Inflammatory macrophage (primary cell): ENCODE measurements around the gene SLC5A3.
A peak's percentile ranks its signal among the peaks of the same experiment; 100 is the strongest.

ENCODE experiments used
- DNase-seq, 2 donors: peaks; one replicate each; pipeline ENCODE4 v3.0.0-alpha.2; 2020 to 2022

The SLC5A3 gene

DNA sequence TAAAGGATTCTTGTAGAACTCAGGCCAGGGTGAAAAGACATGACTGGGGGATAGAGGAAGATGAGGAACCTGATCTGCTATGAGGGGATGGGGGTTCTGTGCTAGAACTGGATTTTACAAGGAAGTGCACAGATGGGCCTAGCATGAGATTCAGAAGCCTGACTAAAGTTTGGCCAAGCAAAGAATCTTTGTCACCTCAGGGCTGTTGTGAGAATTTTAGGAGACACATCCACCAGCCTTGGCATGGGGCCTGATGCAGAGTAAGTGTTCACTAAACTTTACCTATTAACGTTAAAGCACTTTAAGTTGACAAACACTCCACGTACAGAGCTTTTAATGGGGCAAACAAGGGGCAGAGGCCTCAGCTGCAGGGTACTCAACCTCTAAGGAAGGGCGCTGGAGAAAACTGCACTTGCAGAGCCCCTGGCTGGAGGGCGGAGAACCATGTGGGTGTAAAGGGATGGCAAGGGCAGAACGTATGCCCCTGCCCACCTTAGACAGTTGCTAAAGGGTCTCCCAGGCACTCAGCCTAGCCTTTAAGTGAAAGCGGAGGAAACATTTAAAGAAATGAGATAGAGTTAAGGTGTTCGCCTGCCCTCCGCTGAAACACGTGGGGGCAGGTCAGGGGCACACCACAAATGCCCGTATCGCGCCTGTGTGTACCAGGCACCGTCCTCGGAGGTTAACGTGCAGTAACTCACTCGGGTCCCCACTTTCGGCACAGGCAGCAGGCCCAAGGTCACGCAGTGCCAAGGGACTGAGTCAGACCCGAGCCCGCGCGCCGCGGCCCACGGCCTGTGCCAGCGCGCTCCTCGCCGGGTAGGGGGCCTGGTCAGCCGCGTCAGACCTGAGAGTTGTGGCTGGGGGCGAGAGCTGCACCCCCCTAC lies 990 bp upstream of the SLC5A3 start:
- peak in 1 of 2 donors; percentile 13 for DNase-seq

GRCh38 chr21:34073749-34074282 lies 438 bp downstream of the SLC5A3 start:
- DNase-seq, result peak in 1 of 2 donors; percentile 39

- peak in 1 of 2 donors; percentile 18 for DNase-seq
These were observed 1.1 kb downstream of the SLC5A3 start for GRCh38 chr21:34074283-34075090.

DNA sequence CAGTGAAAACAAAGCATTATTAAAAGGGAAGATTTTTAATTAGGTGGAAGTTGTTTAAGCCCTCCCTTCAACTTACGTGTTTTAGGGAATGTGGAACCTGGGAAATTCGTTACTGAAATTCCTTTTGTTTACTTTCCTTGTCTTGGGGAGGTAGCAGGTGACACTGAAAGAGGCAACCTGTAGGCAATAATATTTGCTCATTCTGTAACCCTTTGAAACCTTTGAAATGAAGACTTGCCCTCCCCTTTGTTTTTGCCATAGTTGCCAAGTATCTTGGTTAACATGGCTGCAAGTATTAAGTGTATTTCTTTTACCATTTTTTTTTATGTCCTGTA lies 1.7 kb downstream of the SLC5A3 start:
- no peak for DNase-seq

- no peak for DNase-seq
These were observed 2.6 kb downstream of the SLC5A3 start for GRCh38 chr21:34075760-34076660.

DNA sequence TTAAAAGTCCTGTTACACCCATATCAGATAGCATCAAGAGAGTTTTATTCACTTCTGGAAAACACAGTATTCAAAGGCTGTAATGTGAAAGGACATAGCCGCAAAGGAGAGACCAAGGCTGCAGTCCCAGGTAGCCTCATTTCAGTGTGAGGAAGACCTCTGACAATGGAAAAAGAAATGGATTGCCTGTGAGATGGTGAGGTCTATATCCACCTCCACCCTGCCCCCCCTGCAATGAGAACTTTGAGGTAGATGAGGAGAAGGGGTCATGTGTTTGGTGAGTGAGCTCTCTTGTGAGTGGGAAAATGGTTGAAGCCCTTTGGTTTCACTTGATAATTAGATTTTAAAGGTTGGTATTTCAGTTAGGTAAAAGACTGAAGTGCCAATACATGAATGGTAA lies 3.5 kb downstream of the SLC5A3 start:
- DNase-seq, result no peak

- no peak for DNase-seq
These were observed 4.5 kb downstream of the SLC5A3 start for GRCh38 chr21:34077888-34078287.

DNA sequence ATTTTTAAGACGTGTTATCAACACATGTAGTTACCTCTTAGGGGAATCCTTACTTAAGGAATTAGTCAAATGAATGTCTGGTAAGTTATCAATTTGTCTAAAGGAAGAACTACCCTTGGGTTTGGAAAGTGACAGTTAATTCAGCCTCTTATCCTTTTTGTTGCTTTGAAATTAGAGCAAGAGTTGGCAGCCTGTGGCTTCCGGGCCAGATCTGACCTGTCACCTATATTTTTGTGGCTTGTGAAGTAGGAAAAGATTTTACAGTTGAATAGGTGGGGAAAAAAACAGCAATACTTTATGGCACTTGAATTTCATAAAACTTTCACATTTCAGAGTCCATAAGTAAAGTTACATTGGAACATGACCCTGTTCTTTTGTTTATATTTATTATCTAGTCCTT lies 5.5 kb downstream of the SLC5A3 start:
- no peak for DNase-seq

DNA sequence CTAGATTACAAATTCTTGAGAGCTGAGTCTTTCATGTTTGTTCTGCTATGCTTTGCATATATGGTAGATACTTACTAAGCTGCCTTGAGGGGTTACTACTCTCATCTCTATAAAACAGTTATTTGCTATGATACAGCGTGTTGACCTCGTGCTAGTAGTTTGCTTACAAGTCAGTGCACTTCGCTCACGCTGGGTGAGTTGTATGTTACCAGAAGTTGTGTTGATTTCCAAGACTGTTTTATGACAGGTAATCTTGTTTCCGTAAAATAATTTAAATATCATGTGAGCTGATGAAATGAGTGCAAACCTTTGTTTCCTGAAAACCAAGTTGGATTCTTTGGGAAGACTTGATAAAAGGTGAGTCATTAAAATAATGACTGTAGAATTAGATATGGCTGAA lies 7.3 kb downstream of the SLC5A3 start:
- no peak for DNase-seq

GRCh38 chr21:34082769-34083168 lies 9.4 kb downstream of the SLC5A3 start:
- DNase-seq, result no peak

GRCh38 chr21:34083357-34083756 lies 10.0 kb downstream of the SLC5A3 start:
- no peak for DNase-seq

- no peak for DNase-seq
These were observed 11.8 kb downstream of the SLC5A3 start for GRCh38 chr21:34085129-34085528.

- DNase-seq, result no peak
These were observed 13.5 kb downstream of the SLC5A3 start for GRCh38 chr21:34086887-34087306.

DNA sequence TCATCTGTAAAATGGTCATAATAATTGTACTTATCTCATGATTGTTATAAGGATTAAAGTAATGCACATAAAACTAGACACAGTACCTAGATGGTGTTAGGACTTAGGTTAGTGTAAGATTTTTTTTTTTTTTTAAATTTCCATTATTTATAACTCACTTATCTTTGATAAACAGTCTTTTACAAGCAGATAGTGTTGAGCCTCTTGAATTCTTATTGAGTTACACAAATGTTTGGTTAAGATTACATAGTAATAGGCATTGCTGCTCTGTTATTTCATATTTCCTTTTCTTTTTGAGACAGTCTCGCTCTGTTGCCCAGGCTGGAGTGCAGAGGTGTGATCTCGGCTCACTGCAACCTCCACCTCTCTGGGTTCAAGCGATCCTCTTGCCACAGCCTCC lies 15.4 kb downstream of the SLC5A3 start:
- DNase-seq, result no peak

DNA sequence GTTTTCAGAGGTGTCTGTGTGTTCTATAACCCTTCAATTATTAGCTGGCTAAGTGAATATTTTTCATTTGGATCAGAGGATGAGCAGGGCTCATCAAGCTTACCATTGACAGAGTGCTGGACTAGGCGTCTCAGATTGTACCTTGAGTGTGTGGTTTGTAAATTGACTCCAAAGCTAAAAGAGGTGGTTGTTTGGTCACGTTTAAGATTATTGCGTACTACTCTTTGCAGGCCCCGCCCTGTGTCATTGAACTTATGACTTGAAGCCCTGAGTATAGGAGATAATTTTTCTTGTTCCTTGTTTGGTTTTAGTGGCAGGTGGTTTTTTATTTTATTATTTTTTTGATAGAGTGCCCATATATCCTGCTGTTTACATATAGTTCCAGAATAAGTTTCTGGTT lies 17.7 kb downstream of the SLC5A3 start:
- DNase-seq, result no peak

- DNase-seq, result no peak
These were observed 18.2 kb downstream of the SLC5A3 start for GRCh38 chr21:34091607-34092006.

DNA sequence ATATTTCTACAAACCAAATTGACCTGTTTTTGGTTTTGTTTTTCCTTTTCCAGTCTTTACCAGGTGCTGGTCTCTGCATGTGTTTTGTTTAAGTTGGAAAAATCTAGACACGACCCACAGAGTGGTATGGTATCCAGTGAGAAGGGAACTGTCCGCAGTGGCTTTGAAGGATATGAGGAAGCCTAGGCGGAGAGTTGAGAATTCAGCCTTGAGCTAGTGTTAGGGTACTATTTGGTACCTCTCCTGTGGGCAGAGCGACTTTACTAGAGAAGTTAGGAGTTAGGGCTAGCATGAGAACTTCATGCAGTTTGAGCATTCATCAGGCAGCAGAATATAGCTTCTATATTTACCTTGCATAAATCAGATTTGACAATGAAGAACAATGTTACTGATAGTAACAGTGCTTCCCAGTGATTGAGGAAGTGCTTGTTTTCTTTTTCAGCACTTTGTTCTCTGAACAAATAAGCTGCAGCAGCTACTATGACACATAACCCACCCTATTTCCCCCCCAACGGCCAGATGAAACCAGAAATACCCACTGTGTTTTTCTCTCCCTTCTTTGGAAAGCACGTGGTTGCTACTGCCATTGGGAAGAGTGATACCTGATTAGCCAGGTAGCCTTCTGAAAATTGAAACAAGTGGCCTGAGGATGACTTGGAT lies 19.0 kb downstream of the SLC5A3 start:
- no peak for DNase-seq

DNA sequence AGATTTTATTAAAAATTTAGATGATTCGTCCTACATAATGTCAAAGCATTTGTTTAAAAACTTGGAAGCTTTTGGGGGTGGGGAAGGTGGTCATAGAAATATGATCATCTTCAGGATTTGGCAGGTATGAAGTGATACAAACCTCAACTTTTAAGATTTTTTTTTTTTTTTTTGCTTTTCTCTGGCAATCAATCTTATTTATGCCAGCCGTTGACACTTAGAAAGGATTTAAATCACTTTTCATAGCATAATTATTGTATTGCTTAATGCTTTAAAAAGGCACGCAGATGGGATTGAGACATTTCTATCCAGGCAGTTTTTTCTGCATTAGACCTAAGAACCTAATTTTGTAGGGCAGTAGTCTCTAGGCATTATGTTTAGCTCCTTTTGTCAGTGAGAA lies 19.7 kb downstream of the SLC5A3 start:
- DNase-seq, result no peak

DNA sequence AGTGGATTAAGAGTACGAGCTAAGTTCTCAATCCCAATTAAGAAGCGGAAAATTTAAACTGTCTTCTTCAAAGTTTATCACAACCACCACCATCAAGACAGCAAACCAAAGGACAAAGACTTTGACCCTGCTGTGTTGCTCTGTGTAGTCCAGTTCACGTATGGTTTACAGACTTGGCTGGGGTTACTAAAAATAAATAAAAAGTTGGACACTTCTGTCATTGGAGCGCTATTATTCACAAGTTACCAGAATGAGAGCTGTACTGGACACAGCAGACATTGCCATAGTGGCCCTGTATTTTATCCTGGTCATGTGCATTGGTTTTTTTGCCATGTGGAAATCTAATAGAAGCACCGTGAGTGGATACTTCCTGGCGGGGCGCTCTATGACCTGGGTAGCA lies 21.6 kb downstream of the SLC5A3 start:
- no peak for DNase-seq

- DNase-seq, result no peak
These were observed 24.1 kb downstream of the SLC5A3 start for GRCh38 chr21:34097442-34097841.

GRCh38 chr21:34100337-34100736 lies 27.0 kb downstream of the SLC5A3 start:
- DNase-seq, result no peak

- no peak for DNase-seq
These were observed 27.4 kb downstream of the SLC5A3 start for GRCh38 chr21:34100790-34101189.
